ENCODE results near the gene IL27RA.
"Not testable (repeated sequence)": the region's sequence is repeated elsewhere in the genome, so short reads cannot be mapped to it uniquely, and the experiment has no call there.

Gene IL27RA

GRCh38 chr19:14033946-14034345 lies 2.4 kb downstream of the IL27RA start:
- no peak overlapping the region for H3K4me3 ChIP-seq (ENCODE audit: low read length in 2 of 2)
- H3K9ac ChIP-seq (ENCODE audit: low read depth, low read length, poor library complexity), result no peak overlapping the region
- no peaks in the 10 kb centered on the region for H3K79me1 ChIP-seq (ENCODE audit: low read depth, low read length)
- H3K14ac ChIP-seq (ENCODE audit: low read length), result no peak overlapping the region
- H3K36me3 ChIP-seq (replicated peaks in 1 of 2; ENCODE audit: control insufficient read depth in 2 of 2, insufficient read depth in 2 of 2, low read length in 2 of 2), result no peaks in the 10 kb centered on the region
- no peak overlapping the region for H2BK5ac ChIP-seq (ENCODE audit: low read length)
- no CpG with 5 or more reads among the region's 2 CpGs for WGBS, 2 donors (ENCODE audit: extremely low coverage in 2 of 2, insufficient read length in 2 of 2, insufficient replicate concordance in 1 of 2)
- H3K4ac ChIP-seq (ENCODE audit: low read length), result no peak overlapping the region
- no peak overlapping the region for H2BK120ac ChIP-seq (ENCODE audit: low read depth, low read length)
- no peak overlapping the region for H2BK15ac ChIP-seq (ENCODE audit: low read length)
- H3K4me1 ChIP-seq (ENCODE audit: control insufficient read depth in 2 of 2, insufficient read depth in 1 of 2, low read depth in 1 of 2, low read length in 2 of 2), result peaks cover 0 to 1% of the 10 kb centered on the region in 2 donors
- H3K27me3 ChIP-seq (ENCODE audit: control insufficient read depth in 3 of 3, insufficient read depth in 3 of 3, low read depth in 1 of 3, low read length in 3 of 3), result peaks cover 0 to 13% (median 11%) of the 10 kb centered on the region in 3 experiments
- no peak overlapping the region for H4K8ac ChIP-seq (ENCODE audit: low read depth, low read length)
- no peak overlapping the region for H3K4me2 ChIP-seq (ENCODE audit: insufficient read depth, low read length, poor library complexity, severe bottlenecking)
- no peak overlapping the region for H4K91ac ChIP-seq (ENCODE audit: low read depth, low read length, poor library complexity)
- no peak for DNase-seq (ENCODE audit: low spot score)
- no peak overlapping the region for H3K18ac ChIP-seq (ENCODE audit: low read length)
- no peak overlapping the region for H2AK5ac ChIP-seq (ENCODE audit: low read depth, low read length)
- H2BK12ac ChIP-seq (ENCODE audit: low read length), result no peak overlapping the region
- H2AFZ ChIP-seq (ENCODE audit: low read length), result no peak overlapping the region
- no peak overlapping the region for H3K27ac ChIP-seq (replicated peaks; ENCODE audit: low read length)
- no peaks in the 10 kb centered on the region for H3K9me3 ChIP-seq (replicated peaks in 1 of 2; ENCODE audit: control insufficient read depth in 2 of 2, insufficient read depth in 1 of 2, low read depth in 1 of 2, low read length in 2 of 2)
- no peak overlapping the region for H3K23ac ChIP-seq (ENCODE audit: low read depth, low read length, poor library complexity)

- H3K27me3 ChIP-seq (ENCODE audit: control insufficient read depth in 3 of 3, insufficient read depth in 3 of 3, low read depth in 1 of 3, low read length in 3 of 3), result peaks cover 0 to 13% (median 10%) of the 10 kb centered on the region in 3 experiments
- not testable (repeated sequence) for H3K14ac ChIP-seq (ENCODE audit: low read length); H3K36me3 ChIP-seq (replicated peaks in 1 of 2; ENCODE audit: control insufficient read depth in 2 of 2, insufficient read depth in 2 of 2, low read length in 2 of 2); DNase-seq (ENCODE audit: low spot score); H3K4ac ChIP-seq (ENCODE audit: low read length); H2AFZ ChIP-seq (ENCODE audit: low read length); H3K18ac ChIP-seq (ENCODE audit: low read length); H3K4me2 ChIP-seq (ENCODE audit: insufficient read depth, low read length, poor library complexity, severe bottlenecking); H3K4me3 ChIP-seq (ENCODE audit: low read length in 2 of 2); H2BK15ac ChIP-seq (ENCODE audit: low read length); H4K91ac ChIP-seq (ENCODE audit: low read depth, low read length, poor library complexity); H3K27ac ChIP-seq (replicated peaks; ENCODE audit: low read length); H3K9ac ChIP-seq (ENCODE audit: low read depth, low read length, poor library complexity); H2BK120ac ChIP-seq (ENCODE audit: low read depth, low read length); H3K79me1 ChIP-seq (ENCODE audit: low read depth, low read length); H2BK12ac ChIP-seq (ENCODE audit: low read length); H3K9me3 ChIP-seq (replicated peaks in 1 of 2; ENCODE audit: control insufficient read depth in 2 of 2, insufficient read depth in 1 of 2, low read depth in 1 of 2, low read length in 2 of 2); H2AK5ac ChIP-seq (ENCODE audit: low read depth, low read length); H3K23ac ChIP-seq (ENCODE audit: low read depth, low read length, poor library complexity); H3K4me1 ChIP-seq (ENCODE audit: control insufficient read depth in 2 of 2, insufficient read depth in 1 of 2, low read depth in 1 of 2, low read length in 2 of 2); H2BK5ac ChIP-seq (ENCODE audit: low read length); H4K8ac ChIP-seq (ENCODE audit: low read depth, low read length)
- no CpG with 5 or more reads among the region's 12 CpGs for WGBS, 2 donors (ENCODE audit: extremely low coverage in 2 of 2, insufficient read length in 2 of 2, insufficient replicate concordance in 1 of 2)
Observed at GRCh38 chr19:14035159-14035558, 3.6 kb downstream of the IL27RA start.

GRCh38 chr19:14035706-14036105 lies 4.1 kb downstream of the IL27RA start:
- no peak for DNase-seq (ENCODE audit: low spot score)
- H3K4me3 ChIP-seq (ENCODE audit: low read length in 2 of 2), result no peak overlapping the region
- no peak overlapping the region for H4K8ac ChIP-seq (ENCODE audit: low read depth, low read length)
- no peak overlapping the region for H3K27ac ChIP-seq (replicated peaks; ENCODE audit: low read length)
- H3K4me1 ChIP-seq (ENCODE audit: control insufficient read depth in 2 of 2, insufficient read depth in 1 of 2, low read depth in 1 of 2, low read length in 2 of 2), result peaks cover 0 to 1% of the 10 kb centered on the region in 2 donors
- no peak overlapping the region for H2BK15ac ChIP-seq (ENCODE audit: low read length)
- H3K23ac ChIP-seq (ENCODE audit: low read depth, low read length, poor library complexity), result no peak overlapping the region
- WGBS, 2 donors (ENCODE audit: extremely low coverage in 2 of 2, insufficient read length in 2 of 2, insufficient replicate concordance in 1 of 2), result no CpG with 5 or more reads among the region's 7 CpGs
- H3K9ac ChIP-seq (ENCODE audit: low read depth, low read length, poor library complexity), result no peak overlapping the region
- H3K14ac ChIP-seq (ENCODE audit: low read length), result no peak overlapping the region
- H2BK5ac ChIP-seq (ENCODE audit: low read length), result no peak overlapping the region
- peaks cover 0 to 11% (median 5%) of the 10 kb centered on the region in 3 experiments for H3K27me3 ChIP-seq (ENCODE audit: control insufficient read depth in 3 of 3, insufficient read depth in 3 of 3, low read depth in 1 of 3, low read length in 3 of 3)
- H3K79me1 ChIP-seq (ENCODE audit: low read depth, low read length), result no peaks in the 10 kb centered on the region
- no peaks in the 10 kb centered on the region for H3K36me3 ChIP-seq (replicated peaks in 1 of 2; ENCODE audit: control insufficient read depth in 2 of 2, insufficient read depth in 2 of 2, low read length in 2 of 2)
- H3K4me2 ChIP-seq (ENCODE audit: insufficient read depth, low read length, poor library complexity, severe bottlenecking), result no peak overlapping the region
- no peak overlapping the region for H2AFZ ChIP-seq (ENCODE audit: low read length)
- H3K4ac ChIP-seq (ENCODE audit: low read length), result no peak overlapping the region
- H2AK5ac ChIP-seq (ENCODE audit: low read depth, low read length), result no peak overlapping the region
- no peaks in the 10 kb centered on the region for H3K9me3 ChIP-seq (replicated peaks in 1 of 2; ENCODE audit: control insufficient read depth in 2 of 2, insufficient read depth in 1 of 2, low read depth in 1 of 2, low read length in 2 of 2)
- H2BK120ac ChIP-seq (ENCODE audit: low read depth, low read length), result no peak overlapping the region
- no peak overlapping the region for H3K18ac ChIP-seq (ENCODE audit: low read length)
- no peak overlapping the region for H4K91ac ChIP-seq (ENCODE audit: low read depth, low read length, poor library complexity)
- H2BK12ac ChIP-seq (ENCODE audit: low read length), result no peak overlapping the region

- DNase-seq (ENCODE audit: low spot score), result no peak
- WGBS, 2 donors (ENCODE audit: extremely low coverage in 2 of 2, insufficient read length in 2 of 2, insufficient replicate concordance in 1 of 2), result no CpG with 5 or more reads among the region's 7 CpGs
- no peak overlapping the region for H3K9ac ChIP-seq (ENCODE audit: low read depth, low read length, poor library complexity)
Observed at GRCh38 chr19:14039181-14039580, 7.6 kb downstream of the IL27RA start.

More at GRCh38 chr19:14039181-14039580, 7.6 kb downstream of the IL27RA start:
- Histone ChIP-seq H3K27me3 (ENCODE audit: control insufficient read depth in 3 of 3, insufficient read depth in 3 of 3, low read depth in 1 of 3, low read length in 3 of 3) (no peaks in the 10 kb centered on the region), H2AFZ (ENCODE audit: low read length) (no peak overlapping the region), H2BK5ac (ENCODE audit: low read length) (no peak overlapping the region), H4K8ac (ENCODE audit: low read depth, low read length) (no peak overlapping the region), H3K14ac (ENCODE audit: low read length) (no peak overlapping the region), H3K9me3 (replicated peaks in 1 of 2; ENCODE audit: control insufficient read depth in 2 of 2, insufficient read depth in 1 of 2, low read depth in 1 of 2, low read length in 2 of 2) (no peaks in the 10 kb centered on the region), H2BK120ac (ENCODE audit: low read depth, low read length) (no peak overlapping the region), H3K4me3 (ENCODE audit: low read length in 2 of 2) (no peak overlapping the region), H2AK5ac (ENCODE audit: low read depth, low read length) (no peak overlapping the region), H2BK15ac (ENCODE audit: low read length) (no peak overlapping the region), H4K91ac (ENCODE audit: low read depth, low read length, poor library complexity) (no peak overlapping the region), H3K36me3 (replicated peaks in 1 of 2; ENCODE audit: control insufficient read depth in 2 of 2, insufficient read depth in 2 of 2, low read length in 2 of 2) (no peaks in the 10 kb centered on the region), H3K79me1 (ENCODE audit: low read depth, low read length) (no peaks in the 10 kb centered on the region), H3K4me2 (ENCODE audit: insufficient read depth, low read length, poor library complexity, severe bottlenecking) (no peak overlapping the region), H3K18ac (ENCODE audit: low read length) (no peak overlapping the region), H3K4me1 (ENCODE audit: control insufficient read depth in 2 of 2, insufficient read depth in 1 of 2, low read depth in 1 of 2, low read length in 2 of 2) (no peaks in the 10 kb centered on the region), H3K23ac (ENCODE audit: low read depth, low read length, poor library complexity) (no peak overlapping the region), H2BK12ac (ENCODE audit: low read length) (no peak overlapping the region), H3K27ac (replicated peaks; ENCODE audit: low read length) (no peak overlapping the region), H3K4ac (ENCODE audit: low read length) (no peak overlapping the region)
